ENCODE data around the gene HRH2.
"Not testable (repeated sequence)": the region's sequence is repeated elsewhere in the genome, so short reads cannot be mapped to it uniquely, and the experiment has no call there.

HRH2 gene

DNA sequence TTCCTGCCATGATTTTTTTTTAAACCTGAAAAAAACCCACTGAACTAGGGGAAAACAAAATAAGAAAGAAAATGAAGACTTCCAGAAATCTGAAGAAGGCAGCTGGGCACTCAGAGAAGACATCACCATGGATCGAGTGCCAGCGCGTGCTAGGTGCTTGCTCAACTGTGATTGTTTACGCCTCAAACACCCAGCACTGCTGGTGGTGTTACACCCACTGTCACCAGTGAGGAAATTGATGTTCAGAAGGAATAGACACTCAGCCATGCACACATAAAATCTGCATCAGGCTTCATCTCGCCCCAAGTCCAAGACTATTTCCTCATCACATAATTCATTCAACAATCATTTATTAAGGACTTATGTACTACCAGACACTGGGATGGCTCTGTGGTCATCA is 82.1 kb downstream of the HRH2 start:
- no peak for DNase-seq (ENCODE audit: low spot score)

DNA sequence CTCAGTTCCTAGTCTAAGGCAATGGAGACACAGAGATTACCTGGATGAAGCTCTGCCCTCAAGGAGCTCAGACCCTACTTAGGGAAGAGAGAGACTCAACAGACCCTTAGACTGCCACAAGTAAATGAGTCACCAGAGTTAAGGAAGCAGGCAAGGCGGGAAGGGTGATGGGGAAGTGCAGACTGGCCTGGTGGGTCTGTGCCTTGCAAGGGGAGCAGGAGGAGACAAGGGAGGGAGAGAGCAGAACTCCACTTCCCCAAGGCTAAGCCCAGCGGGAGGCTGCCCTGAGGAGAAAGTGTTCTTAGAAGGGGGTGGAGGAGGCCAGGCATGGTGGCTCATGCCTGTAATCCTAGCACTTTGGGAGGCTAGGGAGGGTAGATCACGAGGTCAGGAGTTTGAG is 83.7 kb downstream of the HRH2 start:
- DNase-seq (ENCODE audit: low spot score): no peak

DNA sequence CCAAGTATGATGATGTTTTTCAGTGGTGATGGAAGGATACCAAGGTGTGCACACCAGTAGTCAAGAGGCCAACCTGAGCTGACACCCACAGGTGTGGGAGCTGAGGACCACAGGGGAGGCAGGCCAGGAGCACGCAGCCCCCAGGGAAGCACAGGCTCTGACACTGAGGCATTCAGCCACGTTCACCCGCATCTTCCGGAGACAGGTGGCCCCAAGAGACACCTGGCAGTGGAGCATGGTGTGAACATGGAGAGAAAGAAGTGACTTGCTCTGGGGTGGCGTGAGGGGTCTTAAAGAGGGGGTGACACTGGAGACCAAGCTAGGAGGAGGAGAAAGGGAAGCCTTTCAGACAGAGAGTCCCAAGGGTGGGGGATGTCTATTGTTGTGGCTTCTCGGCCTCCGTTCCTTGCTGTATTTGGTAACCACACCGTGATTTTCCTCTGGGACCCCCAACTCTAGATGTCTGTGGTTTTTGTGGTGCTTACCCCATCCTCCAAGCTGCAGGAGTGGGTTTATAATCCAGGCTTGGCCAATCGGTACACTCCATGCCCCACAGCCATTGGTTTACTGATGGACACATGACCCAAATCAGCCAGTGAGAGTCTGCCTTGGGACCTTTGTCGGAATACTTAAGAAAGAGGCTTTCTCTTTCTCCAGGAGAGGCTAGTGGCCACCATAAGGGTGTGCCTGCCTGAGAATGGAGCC is 84.6 kb downstream of the HRH2 start:
- no peak for DNase-seq (ENCODE audit: low spot score)

DNA sequence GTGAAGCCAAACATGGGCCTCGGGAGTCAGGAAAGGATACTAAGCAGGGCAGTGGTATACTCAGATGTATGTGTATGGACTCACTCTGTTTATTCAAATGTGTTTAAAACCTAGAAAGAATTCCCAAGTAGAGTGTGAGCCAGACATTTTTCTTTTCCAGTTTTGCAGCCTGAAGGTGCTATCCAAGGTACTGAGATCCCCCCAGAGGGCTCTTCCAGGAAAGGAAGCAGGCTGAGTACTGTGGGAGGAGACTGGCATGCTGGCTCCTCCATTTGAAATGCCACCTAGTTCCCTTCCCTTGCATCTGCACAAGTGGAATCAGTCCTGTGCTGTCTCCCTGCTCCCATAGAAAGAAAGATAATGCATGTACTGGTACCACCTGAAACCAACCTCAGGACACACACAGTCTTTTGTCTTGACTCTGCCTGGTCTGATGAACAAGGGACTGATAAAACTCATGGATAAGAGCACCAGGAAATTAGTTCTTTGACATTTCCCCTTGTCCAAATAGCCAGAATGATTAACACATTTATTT is 85.9 kb downstream of the HRH2 start:
- DNase-seq (ENCODE audit: low spot score): no peak

DNA sequence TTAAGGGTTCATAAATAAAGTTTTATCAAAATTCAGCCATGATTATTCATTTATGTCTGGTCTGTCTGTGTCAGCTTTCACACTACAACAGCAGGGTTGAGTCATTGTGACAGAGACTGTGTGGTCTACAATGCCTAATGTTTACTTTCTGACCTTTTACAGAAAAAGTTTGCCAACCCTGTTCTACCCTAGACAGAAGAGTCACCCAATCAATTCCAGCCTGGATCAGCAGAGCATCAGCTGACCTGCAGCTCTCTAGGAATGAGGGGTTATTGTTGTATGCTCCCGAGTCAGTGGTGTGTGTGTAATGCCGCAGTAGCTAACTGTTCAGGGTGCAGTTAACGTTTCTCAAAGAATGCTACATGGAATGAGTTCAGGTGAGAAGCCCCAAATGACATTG is 87.3 kb downstream of the HRH2 start:
- no peak for DNase-seq (ENCODE audit: low spot score)

DNA sequence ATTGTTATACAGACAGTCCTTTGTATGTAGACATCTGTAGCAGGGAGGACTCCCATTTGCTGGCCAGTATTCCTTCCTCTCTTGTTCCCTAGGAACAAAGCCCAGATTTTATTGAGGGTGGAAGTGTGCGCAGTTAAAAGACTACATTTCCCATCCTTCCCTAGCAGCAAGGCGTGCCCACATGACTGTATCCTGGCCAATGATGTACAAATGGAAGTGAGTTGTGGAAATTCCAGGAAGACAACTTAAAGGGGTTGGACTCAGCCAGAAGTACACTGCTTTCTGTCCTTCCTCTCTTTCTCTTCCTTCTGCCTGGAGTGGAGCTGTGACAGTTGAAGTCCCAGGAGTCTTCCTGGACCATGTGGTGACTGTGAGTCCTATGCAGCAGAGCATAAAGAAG is 89.0 kb downstream of the HRH2 start:
- DNase-seq (ENCODE audit: low spot score): no peak

DNA sequence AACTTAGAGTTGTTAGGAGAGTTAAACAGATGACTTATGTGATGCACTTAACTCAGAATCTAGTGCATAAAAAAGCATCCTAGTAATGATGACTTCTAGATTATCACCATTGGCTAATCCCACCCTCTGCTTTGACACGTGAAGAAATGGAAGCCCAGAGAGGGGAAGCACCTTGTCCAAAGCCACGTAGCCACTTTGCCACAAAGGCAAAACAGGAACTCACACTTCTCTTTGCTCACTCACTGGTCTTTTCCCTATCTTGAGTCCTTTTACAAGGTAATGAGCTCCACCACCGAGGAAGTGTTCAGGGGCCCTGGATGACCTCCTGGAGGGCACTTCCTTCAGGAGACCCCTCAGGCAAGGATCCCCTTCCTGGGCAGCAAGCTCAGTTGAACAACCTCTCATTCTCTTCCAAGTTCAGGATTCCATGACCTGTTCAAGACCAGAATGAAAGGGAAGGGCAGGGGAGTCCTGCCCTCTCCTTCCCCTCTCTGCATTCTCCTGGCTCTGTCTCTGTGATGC is 89.7 kb downstream of the HRH2 start:
- DNase-seq (ENCODE audit: low spot score): no peak

DNA sequence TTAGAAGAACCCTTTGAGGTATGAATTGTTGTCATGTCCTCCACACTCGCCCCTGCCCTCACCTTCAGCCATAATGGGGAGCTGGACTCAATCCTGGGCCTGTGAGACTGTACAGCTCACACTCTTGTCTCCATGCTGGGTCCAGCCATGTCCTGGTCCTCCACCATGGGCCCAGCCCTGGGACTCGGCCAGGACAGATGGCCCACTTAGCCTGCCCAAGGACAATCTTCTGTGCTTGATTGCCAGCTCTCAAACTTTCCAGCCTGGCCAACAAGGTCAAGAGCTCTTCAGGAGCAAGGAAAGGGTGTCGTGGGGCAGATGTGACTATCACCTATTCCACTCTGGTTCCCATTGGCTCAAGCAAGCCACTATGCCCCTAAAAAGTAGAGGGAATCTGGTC is 90.8 kb downstream of the HRH2 start:
- no peak for DNase-seq (ENCODE audit: low spot score)

DNA sequence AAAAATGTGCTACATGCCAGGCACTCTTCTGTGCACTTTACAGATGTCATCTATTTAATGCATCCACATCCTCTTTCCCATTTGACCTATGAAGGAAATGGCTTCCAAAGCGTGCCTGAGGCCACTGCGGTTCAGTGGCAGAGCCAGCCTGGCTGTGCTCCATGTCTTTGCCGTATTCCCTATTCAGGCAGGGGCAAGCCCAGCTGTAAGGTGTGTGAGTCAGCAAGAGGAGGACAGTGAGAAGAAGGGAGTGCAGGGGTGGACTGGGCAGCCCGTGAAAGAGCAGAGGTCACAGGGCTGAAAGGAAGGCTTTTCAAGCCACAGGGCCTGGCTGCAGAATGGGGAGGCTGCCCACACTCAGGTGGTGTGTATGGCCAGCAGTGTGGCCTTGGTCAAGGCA is 91.7 kb downstream of the HRH2 start:
- no peak for DNase-seq (ENCODE audit: low spot score)

DNA sequence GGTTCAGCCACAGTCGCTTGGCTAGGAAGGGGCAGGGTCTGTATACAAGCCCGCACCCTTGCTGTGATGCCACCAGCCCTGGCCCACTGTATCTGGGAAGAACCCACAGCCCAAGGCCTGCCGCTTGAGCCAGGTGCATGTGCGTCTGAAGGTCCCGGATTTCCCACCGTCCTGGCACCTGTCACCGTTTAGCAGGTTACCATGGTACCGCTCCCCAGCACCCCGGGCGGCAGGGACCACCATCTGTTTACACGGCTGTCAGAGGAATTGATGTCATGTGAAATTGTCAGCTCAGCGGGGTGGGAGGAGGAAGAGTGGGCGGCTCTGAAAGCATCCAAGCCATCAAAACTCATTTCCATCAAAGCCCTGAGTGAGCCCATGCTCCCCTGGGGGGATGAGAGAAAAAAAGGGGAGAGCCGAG is 92.7 kb downstream of the HRH2 start:
- DNase-seq (ENCODE audit: low spot score): no peak

DNA sequence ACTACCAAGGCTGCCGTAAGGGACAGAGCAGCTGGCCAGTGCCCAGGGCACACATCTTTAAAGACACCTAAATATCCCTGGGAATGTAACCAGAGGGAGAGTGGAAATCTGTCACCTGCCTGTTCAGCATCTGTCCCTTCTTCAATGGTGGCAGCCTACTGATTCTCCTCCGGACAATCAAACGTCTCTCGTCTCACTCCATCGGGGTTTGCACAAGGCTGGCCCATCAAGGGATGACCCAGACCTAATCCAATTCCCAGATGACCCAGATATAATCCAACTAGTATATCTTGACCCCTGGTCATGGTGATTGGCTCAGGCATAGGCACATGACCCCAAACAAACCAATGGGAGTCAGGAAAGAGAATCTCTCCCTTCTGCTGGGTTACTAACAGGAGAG is 93.5 kb downstream of the HRH2 start:
- DNase-seq (ENCODE audit: low spot score): no peak

DNA sequence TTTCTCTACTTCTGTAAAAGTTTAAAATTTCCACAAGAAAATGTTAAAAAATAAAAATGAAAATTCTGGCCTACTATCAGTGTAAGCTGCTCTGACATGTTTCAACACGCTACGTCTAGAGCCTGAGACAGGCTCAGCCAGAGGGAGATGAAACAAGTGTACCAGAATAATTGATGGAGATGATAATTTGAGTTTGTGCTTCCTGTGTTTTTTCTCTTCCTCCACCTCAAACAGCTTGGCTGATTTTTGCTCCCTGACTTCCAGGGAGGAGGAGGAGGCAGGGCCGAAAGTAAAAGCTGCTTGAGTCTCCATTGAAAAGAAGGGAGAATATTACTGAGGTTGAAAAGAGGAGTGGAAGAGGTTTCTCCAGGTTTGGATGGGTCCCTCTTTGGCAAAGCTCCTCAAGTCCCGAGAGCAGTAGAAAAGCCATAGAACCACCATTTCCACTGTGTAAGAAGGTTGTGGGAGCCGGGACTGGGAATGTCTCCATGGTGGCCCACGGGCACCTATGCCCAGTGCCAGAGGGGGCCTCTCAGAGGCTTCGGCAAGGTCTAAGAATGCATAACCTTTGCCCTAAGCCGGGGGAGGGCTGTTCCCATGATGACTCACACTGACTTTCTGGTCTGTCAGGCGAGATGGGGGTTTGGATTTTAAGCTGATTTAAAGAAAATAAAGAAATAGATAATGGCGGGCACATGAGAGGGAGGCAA is 95.1 kb downstream of the HRH2 start:
- no peak for DNase-seq (ENCODE audit: low spot score)

DNA sequence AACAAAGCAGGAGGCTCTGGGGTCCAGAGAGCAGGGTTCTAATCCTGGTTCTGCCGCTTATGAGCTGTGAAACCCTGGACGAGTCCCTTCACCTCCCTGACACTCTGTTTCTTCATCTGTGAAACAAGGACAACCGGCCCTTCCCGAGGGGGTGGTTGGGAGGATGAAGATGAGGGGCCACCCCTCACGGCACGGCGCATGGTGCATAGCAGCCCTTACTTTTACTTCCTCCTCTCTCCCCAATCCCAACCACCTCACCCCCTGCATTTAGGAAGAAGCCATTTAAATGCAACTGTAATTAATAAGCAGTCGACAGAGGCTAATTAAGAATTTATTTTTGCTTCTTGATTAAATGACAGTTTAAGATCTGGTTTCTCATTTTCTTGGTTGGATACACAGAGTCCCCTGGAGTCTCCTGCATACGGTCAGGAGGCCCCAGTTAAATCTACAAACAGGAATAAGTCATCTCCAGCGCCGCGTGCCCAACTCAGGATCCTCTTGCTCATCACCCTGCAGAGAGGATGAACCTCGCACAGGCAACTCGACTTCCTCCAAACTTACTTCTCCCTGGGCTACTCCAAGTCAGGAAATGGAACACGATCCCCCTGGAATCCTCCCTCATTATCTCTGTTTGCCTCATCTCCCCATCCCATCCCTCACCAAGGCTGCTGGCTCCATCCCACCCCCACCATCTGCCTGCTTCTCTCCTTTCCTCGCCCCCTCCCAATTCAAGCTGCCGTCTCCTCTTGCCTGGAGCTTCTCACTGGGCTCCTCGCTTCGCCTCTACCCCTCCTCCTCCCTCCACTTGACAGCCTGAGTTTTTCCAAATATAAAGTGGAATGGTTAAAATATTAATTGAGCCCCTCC is 95.9 kb downstream of the HRH2 start:
- no peak for DNase-seq (ENCODE audit: low spot score)

DNA sequence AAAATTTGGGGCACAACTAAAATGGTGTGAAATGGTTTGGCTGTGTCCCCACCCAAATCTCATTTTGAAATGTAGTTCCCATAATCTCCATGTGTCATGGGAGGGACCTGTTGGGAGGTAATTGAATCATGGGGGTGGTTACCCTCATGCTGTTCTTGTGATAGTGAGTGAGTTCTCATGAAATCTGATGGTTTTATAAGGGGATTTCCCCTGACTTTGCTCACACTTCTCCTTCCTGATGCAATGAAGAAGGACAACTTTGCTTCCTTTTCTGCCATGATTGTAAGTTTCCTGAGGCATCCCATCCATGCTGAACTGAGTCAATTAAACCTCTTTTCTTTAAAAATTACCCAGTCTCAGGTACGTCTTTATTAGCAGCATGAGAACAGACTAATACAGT is 102.1 kb downstream of the HRH2 start:
- DNase-seq (ENCODE audit: low spot score): not testable (repeated sequence)
